Endothelial cell of umbilical vein (primary cell): ENCODE data around the gene ABCA7. TPM values are rescaled to one million over a fixed set of nuclear protein-coding genes. Genes with fewer than 3 reads are reported as not detected.

Experiments
- BruUV-seq: library from RNA; stranded (reverse); fragments of 400-500 nt; replicated peaks from 2 replicates; lab custom pipeline; 2021; lab: Mats Ljungman, UMichigan
- CTCF ChIA-PET: fragments of 300-600, 350-600 bp; sonication (Branson Sonifier 250); formaldehyde crosslinking; loops from one replicate; lab custom pipeline; 2021; ENCODE audit warnings: antibody characterized with exemption, inconsistent platforms; lab: Charles Lee
- POLR2A ChIA-PET: fragments of 300-600, 350-600 bp; sonication (Branson Sonifier 250); formaldehyde crosslinking; loops from one replicate; lab custom pipeline; 2021; ENCODE audit warnings: antibody characterized with exemption, inconsistent platforms; lab: Charles Lee
- DNase-seq: peaks from one replicate; pipeline ENCODE4 v3.0.0-alpha.2; 2011; ENCODE audit warnings: low read depth, low spot score
- FAIRE-seq: peaks from 2 replicates; lab custom pipeline; 2011; peaks lifted over from hg19 to GRCh38; lab: Jason Lieb, UNC
- H2AFZ ChIP-seq: 2 replicates; pipeline ENCODE4 v1.6.0; 2012; ENCODE audit warnings: low read depth, low read length, control low read depth, inconsistent platforms
- H3K27ac ChIP-seq: 2 replicates; pipeline ENCODE4 v1.5.1; 2011; ENCODE audit warnings: low read depth, mild to moderate bottlenecking, control low read depth, low read length, moderate library complexity; ENCODE audit not compliant: insufficient read depth
- H3K27me3 ChIP-seq, 2 experiments: 2 replicates each; pipeline versions ENCODE4 v1.6.0 to v1.6.1; 2011; ENCODE audit warnings: low read length in 2 of 2, mixed read lengths in 1 of 2; ENCODE audit not compliant: control insufficient read depth in 2 of 2, insufficient read depth in 2 of 2
- H3K36me3 ChIP-seq, 2 experiments: 2 replicates in 1 of 2; 3 replicates in 1 of 2; pipeline ENCODE4 v1.5.1; 2011; ENCODE audit warnings: low read length in 2 of 2, mild to moderate bottlenecking in 1 of 2, moderate library complexity in 1 of 2; ENCODE audit not compliant: control insufficient read depth in 2 of 2, insufficient read depth in 2 of 2; ENCODE audit errors: extremely low read depth in 1 of 2
- H3K4me1 ChIP-seq: 3 replicates; pipeline ENCODE4 v1.5.1; 2011; ENCODE audit warnings: mild to moderate bottlenecking, low read length; ENCODE audit not compliant: control insufficient read depth, insufficient read depth; ENCODE audit errors: extremely low read depth
- H3K4me2 ChIP-seq: 2 replicates; pipeline ENCODE4 v1.6.1; 2011; ENCODE audit warnings: low read length, control low read depth, mixed read lengths; ENCODE audit not compliant: insufficient read depth
- H3K4me3 ChIP-seq, 3 experiments: fragments of 200-600 bp in 1 of 3; sonication (generic), shearing (Covaris generic) in 1 of 3; replicated peaks in 1 of 3; 2 replicates each; pipeline ENCODE4 v1.5.1; 2011 to 2016; ENCODE audit warnings: control low read depth in 3 of 3, low read length in 3 of 3, mild to moderate bottlenecking in 2 of 3, inconsistent platforms in 1 of 3, low read depth in 1 of 3, moderate library complexity in 1 of 3; ENCODE audit not compliant: insufficient read depth in 1 of 3
- H3K79me2 ChIP-seq: 2 replicates; pipeline ENCODE4 v1.6.0; 2012; ENCODE audit warnings: low read length, inconsistent platforms; ENCODE audit not compliant: control insufficient read depth, insufficient read depth
- H3K9ac ChIP-seq: replicated peaks from 2 replicates; pipeline ENCODE3; 2011; ENCODE audit warnings: low read length, control low read depth; ENCODE audit not compliant: insufficient read depth; ENCODE audit errors: extremely low read depth
- H3K9me1 ChIP-seq: replicated peaks from 3 replicates; pipeline ENCODE4 v1.6.0; 2011; ENCODE audit warnings: mild to moderate bottlenecking, low read length; ENCODE audit not compliant: control insufficient read depth, insufficient read depth; ENCODE audit errors: extremely low read depth
- H3K9me3 ChIP-seq: replicated peaks from 2 replicates; pipeline ENCODE4 v1.5.1; 2012; ENCODE audit warnings: low read length, inconsistent platforms; ENCODE audit not compliant: control insufficient read depth, insufficient read depth
- H4K20me1 ChIP-seq: replicated peaks from 2 replicates; pipeline ENCODE3; 2011; ENCODE audit warnings: mild to moderate bottlenecking, low read length; ENCODE audit not compliant: control insufficient read depth, insufficient read depth; ENCODE audit errors: extremely low read depth
- CTCF ChIP-seq, 2 donors: IDR thresholded peaks; 1 replicate in 1 of 2; 2 replicates in 1 of 2; pipeline ENCODE4 v1.5.1; 2011; ENCODE audit warnings: low read length in 2 of 2, mild to moderate bottlenecking in 2 of 2, moderate library complexity in 2 of 2, control low read depth in 1 of 2, inconsistent platforms in 1 of 2, low read depth in 1 of 2; ENCODE audit not compliant: insufficient read depth in 1 of 2; ENCODE audit errors: extremely low read depth in 1 of 2
- EZH2 ChIP-seq: IDR thresholded peaks from 2 replicates; pipeline ENCODE4 v1.6.1; 2012; ENCODE audit warnings: borderline replicate concordance, low read depth, mild to moderate bottlenecking, moderate library complexity, low read length, inconsistent platforms; ENCODE audit not compliant: severe bottlenecking
- FOS ChIP-seq: IDR thresholded peaks from 2 replicates; pipeline ENCODE4 v1.6.1; 2011; ENCODE audit warnings: mild to moderate bottlenecking, low read length, moderate library complexity, borderline replicate concordance; ENCODE audit not compliant: insufficient read depth
- GATA2 ChIP-seq: IDR thresholded peaks from 2 replicates; pipeline ENCODE4 v1.7.0; 2011; ENCODE audit warnings: low read depth, mild to moderate bottlenecking, moderate library complexity, mixed read lengths, low read length; ENCODE audit not compliant: insufficient read length, insufficient read depth
- JUN ChIP-seq: IDR thresholded peaks from 2 replicates; pipeline ENCODE4 v1.6.1; 2011; ENCODE audit warnings: borderline replicate concordance, low read depth; ENCODE audit not compliant: insufficient read length, insufficient read depth
- MAX ChIP-seq: IDR thresholded peaks from 2 replicates; pipeline ENCODE4 v1.6.1; 2011; ENCODE audit not compliant: insufficient read depth, insufficient read length
- MYC ChIP-seq: IDR thresholded peaks from one replicate; pipeline ENCODE4 v1.6.1; 2011; ENCODE audit warnings: mild to moderate bottlenecking, low read depth, low read length
- POLR2A ChIP-seq: IDR thresholded peaks from 2 replicates; pipeline ENCODE4 v1.6.1; 2012; ENCODE audit warnings: low read depth, mild to moderate bottlenecking, control low read depth, low read length
- POLR2AphosphoS5 ChIP-seq: IDR thresholded peaks from 2 replicates; pipeline ENCODE4 v1.6.1; 2012; ENCODE audit warnings: low read depth, mild to moderate bottlenecking, control low read depth, low read length, moderate library complexity; ENCODE audit not compliant: insufficient read depth
- dilution Hi-C: fragments of 300-500 bp; cut with MboI; formaldehyde crosslinking; loops from one replicate; pipeline ENCODE4 v1.15.0; 2019; ENCODE audit warnings: low sequenced_read_pairs; ENCODE audit not compliant: extremely low pct_ligation_motif_present
- intact Hi-C: fragments of 100-400 bp; cut with micrococcal nuclease; formaldehyde crosslinking; loops from one replicate; pipeline ENCODE4 v1.10.0; 2022
- polyA plus RNA-seq, 4 experiments: library from polyadenylated mRNA; depleted of rRNA in 3 of 4; stranded (reverse) in 3 of 4; unstranded in 1 of 4; fragments of >200 nt; gene quantifications; 2 replicates each; pipeline versions ENCODE4 v1.2.1 to v1.2.3, GENCODE V29; 2011 to 2012; ENCODE audit warnings: missing spikeins in 1 of 4
- total RNA-seq: library from RNA; stranded (reverse); gene quantifications from 2 replicates; pipeline ENCODE4 v1.2.3, GENCODE V29; 2021

Gene ABCA7
- total and polyA plus RNA-seq, 2 donors (not counting 3 experiments of a cell fraction or from before 2014, with no cell fraction given), result 5.7 to 9.8 TPM

GRCh38 chr19:1019616-1019961 is 20.3 kb upstream of the ABCA7 start:
- POLR2A ChIA-PET, result no interaction called here
- peaks cover 40% of the 10 kb centered on the region for H3K4me1 ChIP-seq
- no peak overlapping the region for H2AFZ ChIP-seq
- BruUV-seq, result no TSS peak
- no peaks in the 10 kb centered on the region for H3K9me1 ChIP-seq
- FAIRE-seq (no peak), DNase-seq (no peak)
- dilution Hi-C loops (no loop called here), intact Hi-C loops (no loop called here)
- H3K9ac ChIP-seq, result peak overlapping the region; percentile 93
- H3K4me3 ChIP-seq, result peak overlapping the region; percentile 80 to 90 (median 88)
- no peaks in the 10 kb centered on the region for H4K20me1 ChIP-seq
- peaks cover 63% of the 10 kb centered on the region for H3K79me2 ChIP-seq
- H3K36me3 ChIP-seq, result peaks cover 0 to 3% of the 10 kb centered on the region in 2 experiments
- TF ChIP-seq EZH2 (no peak), CTCF (IDR thresholded peaks at IDR 0.05; ENCODE audit: extremely low read depth in 1 of 2, insufficient read depth in 1 of 2, low read depth in 1 of 2, low read length in 2 of 2) (no peak), POLR2AphosphoS5 (no peak), MYC (no peak), GATA2 (no peak), MAX (no peak), POLR2A (no peak), JUN (no peak), FOS (no peak)
- H3K27ac ChIP-seq, result no peak overlapping the region
- peak overlapping the region; percentile 86 for H3K4me2 ChIP-seq
- CTCF ChIA-PET, result interaction anchor here (0.6 kb wide), 1 partner anchor 85 kb away, joined by 3 read pairs; no protein-coding TSS in a partner anchor
- no peaks in the 10 kb centered on the region for H3K9me3 ChIP-seq
- no peaks in the 10 kb centered on the region for H3K27me3 ChIP-seq
